DOHH2 (cell line): ENCODE data around the gene MCC.

Experiments used
- H3F3A ChIP-seq: fragments of 200-600 bp; sonication (generic), shearing (Covaris generic); 2 replicates; pipeline ENCODE4 v1.6.0; 2016; ENCODE audit warnings: antibody characterized with exemption, mild to moderate bottlenecking; ENCODE audit not compliant: control insufficient read depth, insufficient read depth
- H3K27ac ChIP-seq: fragments of 200-600 bp; sonication (generic); 2 replicates; pipeline ENCODE4 v1.5.1; 2014; ENCODE audit warnings: low read depth, mild to moderate bottlenecking, low read length, moderate library complexity
- H3K27me3 ChIP-seq: fragments of 200-600 bp; sonication (generic); 2 replicates; pipeline ENCODE4 v1.6.1; 2014; ENCODE audit warnings: mild to moderate bottlenecking, low read length, mixed read lengths; ENCODE audit not compliant: control insufficient read depth
- H3K36me3 ChIP-seq: fragments of 200-600 bp; sonication (generic); 2 replicates; pipeline ENCODE4 v1.6.1; 2014; ENCODE audit warnings: mild to moderate bottlenecking, low read length, moderate library complexity, mixed read lengths; ENCODE audit not compliant: control insufficient read depth
- H3K4me1 ChIP-seq: fragments of 200-600 bp; sonication (generic); 2 replicates; pipeline ENCODE4 v1.6.1; 2014; ENCODE audit warnings: mild to moderate bottlenecking, low read length, mixed read lengths; ENCODE audit not compliant: control insufficient read depth
- H3K4me2 ChIP-seq: fragments of 200-600 bp; sonication (generic); 2 replicates; pipeline ENCODE4 v1.6.0; 2014; ENCODE audit warnings: mild to moderate bottlenecking, low read length, moderate library complexity
- H3K4me3 ChIP-seq: fragments of 200-600 bp; sonication (generic); 2 replicates; pipeline ENCODE4 v1.5.1; 2014; ENCODE audit warnings: mild to moderate bottlenecking, low read length, mixed read lengths
- H3K79me2 ChIP-seq: fragments of 200-600 bp; sonication (generic); 2 replicates; pipeline ENCODE4 v1.6.1; 2014; ENCODE audit warnings: mild to moderate bottlenecking, low read length, mixed read lengths; ENCODE audit not compliant: control insufficient read depth
- H3K9me2 ChIP-seq: fragments of 200-600 bp; sonication (generic); replicated peaks from 2 replicates; pipeline ENCODE4 v1.6.1; 2014; ENCODE audit warnings: mild to moderate bottlenecking, low read length, mixed read lengths; ENCODE audit not compliant: control insufficient read depth
- H3K9me3 ChIP-seq: fragments of 200-600 bp; sonication (generic); 2 replicates; pipeline ENCODE4 v1.6.1; 2014; ENCODE audit warnings: antibody characterized with exemption, low read length, mixed read lengths; ENCODE audit not compliant: control insufficient read depth, insufficient read depth
- H4K20me1 ChIP-seq: fragments of 200-600 bp; sonication (generic); 2 replicates; pipeline ENCODE4 v1.6.0; 2014; ENCODE audit warnings: low read depth, mild to moderate bottlenecking, antibody characterized with exemption, low read length, moderate library complexity; ENCODE audit not compliant: control insufficient read depth, insufficient read depth
- EZH2phosphoT487 ChIP-seq: fragments of 200-600 bp; sonication (generic); IDR thresholded peaks from 2 replicates; pipeline ENCODE4 v1.6.1; 2017; ENCODE audit warnings: borderline replicate concordance, mild to moderate bottlenecking, antibody characterized with exemption, low read length, moderate library complexity, mixed read lengths
- TF ChIP-seq, protein P1 (sequence below): fragments of 200-600 bp; sonication (generic); IDR thresholded peaks from one replicate; pipeline ENCODE4 v1.5.1; 2014; ENCODE audit warnings: antibody characterized with exemption, mild to moderate bottlenecking, low read depth, low read length; ENCODE audit not compliant: poor library complexity, severe bottlenecking

The MCC gene

DNA sequence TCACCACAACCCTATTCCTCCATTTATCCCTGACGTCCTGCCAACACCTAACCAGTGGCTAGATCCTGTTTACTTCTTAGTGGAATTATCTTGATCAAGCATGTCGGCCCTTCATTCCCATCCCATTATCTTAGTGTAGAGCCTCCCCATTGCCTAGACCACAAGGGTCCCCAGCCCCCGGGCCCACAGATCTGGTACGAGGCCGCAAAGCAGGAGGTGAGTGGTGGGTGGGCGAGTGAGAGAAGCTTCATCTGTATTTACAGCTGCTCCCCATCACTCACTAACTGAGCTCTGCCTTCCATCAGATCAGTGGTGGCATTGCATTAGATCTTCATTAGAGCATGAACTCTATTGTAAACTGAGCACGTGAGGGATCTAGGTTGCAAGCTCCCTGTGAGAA lies 236.2 kb downstream of the MCC start:
- no peak overlapping the region for H3K4me3 ChIP-seq
- no peaks in the 10 kb centered on the region for H3K79me2 ChIP-seq
- no peak overlapping the region for H3K27ac ChIP-seq
- no peaks in the 10 kb centered on the region for H3K4me1 ChIP-seq
- H3K9me3 ChIP-seq: no peaks in the 10 kb centered on the region
- no peaks in the 10 kb centered on the region for H3F3A ChIP-seq
- H3K36me3 ChIP-seq: no peaks in the 10 kb centered on the region
- no peak overlapping the region for H3K4me2 ChIP-seq
- peaks cover 4% of the 10 kb centered on the region; the same call in 1 of the 2 replicates for H3K27me3 ChIP-seq
- TF ChIP-seq EZH2phosphoT487: no peak
- TF ChIP-seq, protein P1, sequence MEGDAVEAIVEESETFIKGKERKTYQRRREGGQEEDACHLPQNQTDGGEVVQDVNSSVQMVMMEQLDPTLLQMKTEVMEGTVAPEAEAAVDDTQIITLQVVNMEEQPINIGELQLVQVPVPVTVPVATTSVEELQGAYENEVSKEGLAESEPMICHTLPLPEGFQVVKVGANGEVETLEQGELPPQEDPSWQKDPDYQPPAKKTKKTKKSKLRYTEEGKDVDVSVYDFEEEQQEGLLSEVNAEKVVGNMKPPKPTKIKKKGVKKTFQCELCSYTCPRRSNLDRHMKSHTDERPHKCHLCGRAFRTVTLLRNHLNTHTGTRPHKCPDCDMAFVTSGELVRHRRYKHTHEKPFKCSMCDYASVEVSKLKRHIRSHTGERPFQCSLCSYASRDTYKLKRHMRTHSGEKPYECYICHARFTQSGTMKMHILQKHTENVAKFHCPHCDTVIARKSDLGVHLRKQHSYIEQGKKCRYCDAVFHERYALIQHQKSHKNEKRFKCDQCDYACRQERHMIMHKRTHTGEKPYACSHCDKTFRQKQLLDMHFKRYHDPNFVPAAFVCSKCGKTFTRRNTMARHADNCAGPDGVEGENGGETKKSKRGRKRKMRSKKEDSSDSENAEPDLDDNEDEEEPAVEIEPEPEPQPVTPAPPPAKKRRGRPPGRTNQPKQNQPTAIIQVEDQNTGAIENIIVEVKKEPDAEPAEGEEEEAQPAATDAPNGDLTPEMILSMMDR: no peak
- no peaks in the 10 kb centered on the region for H4K20me1 ChIP-seq
- H3K9me2 ChIP-seq: no peaks in the 10 kb centered on the region

GRCh38 chr5:113250341-113250953 lies 237.8 kb downstream of the MCC start:
- H3F3A ChIP-seq: no peaks in the 10 kb centered on the region
- H3K9me2 ChIP-seq: no peaks in the 10 kb centered on the region
- H3K4me2 ChIP-seq: no peak overlapping the region
- no peaks in the 10 kb centered on the region for H3K79me2 ChIP-seq
- peaks cover 4% of the 10 kb centered on the region; the same call in 1 of the 2 replicates for H3K27me3 ChIP-seq
- no peaks in the 10 kb centered on the region for H3K4me1 ChIP-seq
- H3K27ac ChIP-seq: no peak overlapping the region
- H3K4me3 ChIP-seq: no peak overlapping the region
- H3K36me3 ChIP-seq: no peaks in the 10 kb centered on the region
- no peak for TF ChIP-seq EZH2phosphoT487
- TF ChIP-seq, protein P1: no peak
- H4K20me1 ChIP-seq: no peaks in the 10 kb centered on the region
- no peaks in the 10 kb centered on the region for H3K9me3 ChIP-seq

DNA sequence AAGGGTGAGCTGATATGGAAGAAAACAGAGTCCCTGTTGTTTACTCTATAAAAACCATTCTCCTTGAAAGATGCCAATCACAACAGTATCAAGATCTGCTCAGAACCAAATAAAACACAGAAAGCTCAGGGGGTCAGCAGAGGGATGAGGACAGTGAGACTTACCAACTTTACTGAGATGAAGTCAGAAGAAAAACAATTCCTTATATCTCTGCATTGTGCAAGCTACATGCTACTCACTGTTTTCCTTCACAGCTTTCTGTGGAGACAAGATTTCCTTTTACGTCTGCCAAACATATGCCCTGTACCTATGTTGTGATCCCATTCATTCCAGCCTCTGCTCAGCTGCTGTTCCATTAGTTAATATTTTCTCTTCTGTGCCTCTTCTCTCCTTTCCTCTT lies 239.0 kb downstream of the MCC start:
- Histone ChIP-seq H3K4me3 (no peak overlapping the region), H3K79me2 (no peaks in the 10 kb centered on the region), H3K4me1 (no peaks in the 10 kb centered on the region), H3K4me2 (no peak overlapping the region), H3K9me3 (no peaks in the 10 kb centered on the region), H3F3A (no peaks in the 10 kb centered on the region), H3K36me3 (no peaks in the 10 kb centered on the region), H3K9me2 (no peaks in the 10 kb centered on the region), H3K27me3 (peaks cover 4% of the 10 kb centered on the region; the same call in 1 of the 2 replicates), H4K20me1 (no peaks in the 10 kb centered on the region), H3K27ac (no peak overlapping the region)
- TF ChIP-seq, protein P1: no peak
- no peak for TF ChIP-seq EZH2phosphoT487
